Stomach smooth muscle (tissue), 2 donors: ENCODE results near the gene ZFP91.

Experiments
- H3K27ac ChIP-seq: one replicate; pipeline ENCODE4 v1.7.0; 2013; ENCODE audit warnings: mild to moderate bottlenecking, low read length, inconsistent platforms
- H3K27me3 ChIP-seq, 2 donors: one replicate each; pipeline ENCODE4 v1.7.0; 2013; ENCODE audit warnings: low read length in 2 of 2; ENCODE audit not compliant: insufficient read depth in 2 of 2, control insufficient read depth in 1 of 2
- H3K36me3 ChIP-seq, 2 donors: one replicate each; pipeline ENCODE4 v1.7.0; 2013; ENCODE audit warnings: low read length in 2 of 2; ENCODE audit not compliant: control insufficient read depth in 2 of 2, insufficient read depth in 2 of 2
- H3K4me1 ChIP-seq: one replicate; pipeline ENCODE4 v1.7.0; 2013; ENCODE audit warnings: low read length; ENCODE audit not compliant: control insufficient read depth, insufficient read depth
- H3K4me3 ChIP-seq, 2 donors: one replicate each; pipeline ENCODE4 v1.7.0; 2013; ENCODE audit warnings: low read length in 2 of 2
- H3K9ac ChIP-seq, 2 donors: one replicate each; pipeline ENCODE4 v1.7.0; 2013; ENCODE audit warnings: low read length in 2 of 2, mild to moderate bottlenecking in 1 of 2
- H3K9me3 ChIP-seq, 2 donors: one replicate each; pipeline ENCODE4 v1.7.0; 2013; ENCODE audit warnings: low read length in 2 of 2; ENCODE audit not compliant: control insufficient read depth in 2 of 2
- donor health status: healthy.
- donor health status: Pancreatic carcinoma.

The ZFP91 gene

GRCh38 chr11:58628446-58628845 is 49.6 kb downstream of the ZFP91 start:
- Histone ChIP-seq H3K9ac (no peak overlapping the region), H3K4me3 (no peak overlapping the region), H3K27ac (peak overlapping the region; percentile 4), H3K4me1 (no peaks in the 10 kb centered on the region), H3K9me3 (no peaks in the 10 kb centered on the region), H3K27me3 (no peaks in the 10 kb centered on the region), H3K36me3 (peaks cover 12 to 14% of the 10 kb centered on the region in 2 donors)

- peaks cover 3% of the 10 kb centered on the region in 2 donors for H3K36me3 ChIP-seq
These were observed 51.0 kb downstream of the ZFP91 start for GRCh38 chr11:58629857-58630256.

GRCh38 chr11:58631378-58631777 is 52.5 kb downstream of the ZFP91 start:
- H3K4me3 ChIP-seq: no peak overlapping the region

More at GRCh38 chr11:58629857-58630256, 51.0 kb downstream of the ZFP91 start:
- Histone ChIP-seq H3K27me3 (no peaks in the 10 kb centered on the region), H3K4me3 (no peak overlapping the region), H3K4me1 (no peaks in the 10 kb centered on the region), H3K9ac (no peak overlapping the region), H3K9me3 (no peaks in the 10 kb centered on the region), H3K27ac (no peak overlapping the region)

GRCh38 chr11:58632510-58632909 is 53.6 kb downstream of the ZFP91 start:
- Histone ChIP-seq H3K36me3 (no peaks in the 10 kb centered on the region), H3K4me3 (no peak overlapping the region), H3K27me3 (no peaks in the 10 kb centered on the region), H3K9ac (no peak overlapping the region), H3K27ac (no peak overlapping the region), H3K9me3 (no peaks in the 10 kb centered on the region), H3K4me1 (no peaks in the 10 kb centered on the region)

More at GRCh38 chr11:58631378-58631777, 52.5 kb downstream of the ZFP91 start:
- H3K4me1 ChIP-seq: no peaks in the 10 kb centered on the region
- H3K27ac ChIP-seq: no peak overlapping the region
- H3K9me3 ChIP-seq: no peaks in the 10 kb centered on the region
- no peaks in the 10 kb centered on the region for H3K36me3 ChIP-seq
- no peaks in the 10 kb centered on the region for H3K27me3 ChIP-seq
- H3K9ac ChIP-seq: no peak overlapping the region

- no peaks in the 10 kb centered on the region for H3K9me3 ChIP-seq
- no peaks in the 10 kb centered on the region for H3K27me3 ChIP-seq
- H3K27ac ChIP-seq: no peak overlapping the region
- peaks cover 4% of the 10 kb centered on the region for H3K4me1 ChIP-seq
- H3K36me3 ChIP-seq: no peaks in the 10 kb centered on the region
- no peak overlapping the region for H3K4me3 ChIP-seq
- no peak overlapping the region for H3K9ac ChIP-seq
These were observed 57.7 kb downstream of the ZFP91 start for GRCh38 chr11:58636587-58636986.

- H3K9me3 ChIP-seq: no peaks in the 10 kb centered on the region
- peaks cover 4% of the 10 kb centered on the region for H3K4me1 ChIP-seq
- H3K27me3 ChIP-seq: no peaks in the 10 kb centered on the region
- no peak overlapping the region for H3K27ac ChIP-seq
- H3K36me3 ChIP-seq: no peaks in the 10 kb centered on the region
- H3K4me3 ChIP-seq: no peak overlapping the region
- H3K9ac ChIP-seq: no peak overlapping the region
These were observed 58.5 kb downstream of the ZFP91 start for GRCh38 chr11:58637371-58637770.

- peaks cover 4% of the 10 kb centered on the region for H3K4me1 ChIP-seq
- H3K9ac ChIP-seq: no peak overlapping the region
- no peak overlapping the region for H3K27ac ChIP-seq
- H3K27me3 ChIP-seq: no peaks in the 10 kb centered on the region
- H3K9me3 ChIP-seq: no peaks in the 10 kb centered on the region
- no peak overlapping the region for H3K4me3 ChIP-seq
- H3K36me3 ChIP-seq: no peaks in the 10 kb centered on the region
These were observed 60.2 kb downstream of the ZFP91 start for GRCh38 chr11:58639103-58639502.

- Histone ChIP-seq H3K36me3 (no peaks in the 10 kb centered on the region), H3K4me1 (peaks cover 4% of the 10 kb centered on the region), H3K4me3 (no peak overlapping the region), H3K27me3 (no peaks in the 10 kb centered on the region), H3K9me3 (no peaks in the 10 kb centered on the region), H3K9ac (no peak overlapping the region), H3K27ac (no peak overlapping the region)
These were observed 60.8 kb downstream of the ZFP91 start for GRCh38 chr11:58639669-58640068.

- no peak overlapping the region for H3K4me3 ChIP-seq
- no peaks in the 10 kb centered on the region for H3K36me3 ChIP-seq
- H3K27me3 ChIP-seq: peaks cover 0 to 2% of the 10 kb centered on the region in 2 donors
- H3K9me3 ChIP-seq: no peaks in the 10 kb centered on the region
- H3K4me1 ChIP-seq: peaks cover 4% of the 10 kb centered on the region
- H3K9ac ChIP-seq: no peak overlapping the region
- H3K27ac ChIP-seq: no peak overlapping the region
These were observed 61.6 kb downstream of the ZFP91 start for GRCh38 chr11:58640386-58641023.

GRCh38 chr11:58641341-58641740 is 62.5 kb downstream of the ZFP91 start:
- Histone ChIP-seq H3K36me3 (no peaks in the 10 kb centered on the region), H3K4me1 (peaks cover 4% of the 10 kb centered on the region), H3K27me3 (peaks cover 0 to 3% of the 10 kb centered on the region in 2 donors), H3K9ac (no peak overlapping the region), H3K27ac (no peak overlapping the region), H3K4me3 (no peak overlapping the region), H3K9me3 (no peaks in the 10 kb centered on the region)

- peaks cover 0 to 3% of the 10 kb centered on the region in 2 donors for H3K27me3 ChIP-seq
- H3K9me3 ChIP-seq: no peaks in the 10 kb centered on the region
- no peak overlapping the region for H3K4me3 ChIP-seq
- no peak overlapping the region for H3K27ac ChIP-seq
- no peaks in the 10 kb centered on the region for H3K36me3 ChIP-seq
- H3K9ac ChIP-seq: no peak overlapping the region
- H3K4me1 ChIP-seq: peaks cover 4% of the 10 kb centered on the region
These were observed 63.1 kb downstream of the ZFP91 start for GRCh38 chr11:58641803-58642581.
